ENCODE measurements around the gene SNU13. TPM values are rescaled to one million over a fixed set of nuclear protein-coding genes. Genes with fewer than 3 reads are reported as not detected.

SNU13 gene
- polyA plus RNA-seq, 1 experiment, result 151 TPM

DNA sequence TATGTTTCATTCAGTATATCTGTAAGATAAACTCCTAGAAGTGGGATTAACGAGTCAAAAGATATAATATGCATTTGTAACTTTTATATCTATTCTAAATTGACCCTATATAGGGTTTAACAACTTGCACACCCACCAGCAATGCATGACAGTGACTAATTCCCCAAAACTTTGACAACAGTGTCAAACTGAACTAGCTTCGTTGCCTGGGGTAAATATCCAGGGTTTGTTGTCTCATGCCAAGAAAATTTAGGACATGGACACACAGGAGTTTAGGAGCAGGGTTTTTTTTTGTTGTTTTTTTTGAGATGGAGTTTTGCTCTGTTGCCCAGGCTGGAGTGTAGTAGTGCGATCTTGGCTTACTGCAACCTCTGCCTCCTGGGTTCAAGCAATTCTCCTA is 5.1 kb downstream of the SNU13 start:
- TF ChIP-seq, protein P1, sequence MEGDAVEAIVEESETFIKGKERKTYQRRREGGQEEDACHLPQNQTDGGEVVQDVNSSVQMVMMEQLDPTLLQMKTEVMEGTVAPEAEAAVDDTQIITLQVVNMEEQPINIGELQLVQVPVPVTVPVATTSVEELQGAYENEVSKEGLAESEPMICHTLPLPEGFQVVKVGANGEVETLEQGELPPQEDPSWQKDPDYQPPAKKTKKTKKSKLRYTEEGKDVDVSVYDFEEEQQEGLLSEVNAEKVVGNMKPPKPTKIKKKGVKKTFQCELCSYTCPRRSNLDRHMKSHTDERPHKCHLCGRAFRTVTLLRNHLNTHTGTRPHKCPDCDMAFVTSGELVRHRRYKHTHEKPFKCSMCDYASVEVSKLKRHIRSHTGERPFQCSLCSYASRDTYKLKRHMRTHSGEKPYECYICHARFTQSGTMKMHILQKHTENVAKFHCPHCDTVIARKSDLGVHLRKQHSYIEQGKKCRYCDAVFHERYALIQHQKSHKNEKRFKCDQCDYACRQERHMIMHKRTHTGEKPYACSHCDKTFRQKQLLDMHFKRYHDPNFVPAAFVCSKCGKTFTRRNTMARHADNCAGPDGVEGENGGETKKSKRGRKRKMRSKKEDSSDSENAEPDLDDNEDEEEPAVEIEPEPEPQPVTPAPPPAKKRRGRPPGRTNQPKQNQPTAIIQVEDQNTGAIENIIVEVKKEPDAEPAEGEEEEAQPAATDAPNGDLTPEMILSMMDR (IDR thresholded peaks at IDR 0.05; ENCODE audit: low read depth, low read length), result no peak
- no peak for DNase-seq (ENCODE audit: low read depth, low spot score)
- no peak overlapping the region for H3K27ac ChIP-seq (ENCODE audit: low read depth, low read length)
- H3K4me3 ChIP-seq (ENCODE audit: low read depth, low read length), result no peak overlapping the region
- ChIA-PET POLR2A (no interaction called here), CTCF (interaction anchor here (1.1 kb wide), 1 partner anchor 14 kb away, joined by 4 read pairs; no protein-coding TSS in a partner anchor)
- no peaks in the 10 kb centered on the region for H3K27me3 ChIP-seq (ENCODE audit: control insufficient read depth, insufficient read depth, low read length)
- peaks cover 6% of the 10 kb centered on the region; the same call in 1 of the 2 replicates for H3K9me3 ChIP-seq (ENCODE audit: control insufficient read depth, insufficient read depth, low read length)

DNA sequence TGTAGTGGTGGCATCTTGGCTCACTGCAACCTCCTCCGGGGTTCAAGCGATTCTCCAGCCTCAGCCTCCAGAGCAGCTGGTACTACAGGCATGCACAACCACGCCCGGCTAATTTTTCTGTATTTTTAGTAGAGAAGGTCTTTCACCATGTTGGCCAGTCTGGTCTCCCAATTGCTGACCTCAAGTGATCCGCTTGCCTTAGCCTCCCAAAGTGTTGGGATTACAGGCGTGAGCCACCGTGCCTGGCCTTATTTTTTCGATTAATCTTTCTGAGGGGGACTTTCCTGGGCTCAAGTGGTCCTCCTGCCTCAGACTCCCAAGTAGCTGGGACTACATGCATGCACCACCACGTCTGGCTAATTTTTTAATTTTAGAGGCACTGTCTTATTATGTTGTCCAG is 5.6 kb downstream of the SNU13 start:
- Histone ChIP-seq H3K4me3 (ENCODE audit: low read depth, low read length) (no peak overlapping the region), H3K27me3 (ENCODE audit: control insufficient read depth, insufficient read depth, low read length) (no peaks in the 10 kb centered on the region), H3K27ac (ENCODE audit: low read depth, low read length) (no peak overlapping the region), H3K9me3 (ENCODE audit: control insufficient read depth, insufficient read depth, low read length) (peaks cover 6% of the 10 kb centered on the region; the same call in 1 of the 2 replicates)
- no peak for DNase-seq (ENCODE audit: low read depth, low spot score)
- TF ChIP-seq, protein P1 (IDR thresholded peaks at IDR 0.05; ENCODE audit: low read depth, low read length), result no peak
- ChIA-PET CTCF (interaction anchor here (1.1 kb wide), 1 partner anchor 14 kb away, joined by 4 read pairs; no protein-coding TSS in a partner anchor), POLR2A (no interaction called here)

DNA sequence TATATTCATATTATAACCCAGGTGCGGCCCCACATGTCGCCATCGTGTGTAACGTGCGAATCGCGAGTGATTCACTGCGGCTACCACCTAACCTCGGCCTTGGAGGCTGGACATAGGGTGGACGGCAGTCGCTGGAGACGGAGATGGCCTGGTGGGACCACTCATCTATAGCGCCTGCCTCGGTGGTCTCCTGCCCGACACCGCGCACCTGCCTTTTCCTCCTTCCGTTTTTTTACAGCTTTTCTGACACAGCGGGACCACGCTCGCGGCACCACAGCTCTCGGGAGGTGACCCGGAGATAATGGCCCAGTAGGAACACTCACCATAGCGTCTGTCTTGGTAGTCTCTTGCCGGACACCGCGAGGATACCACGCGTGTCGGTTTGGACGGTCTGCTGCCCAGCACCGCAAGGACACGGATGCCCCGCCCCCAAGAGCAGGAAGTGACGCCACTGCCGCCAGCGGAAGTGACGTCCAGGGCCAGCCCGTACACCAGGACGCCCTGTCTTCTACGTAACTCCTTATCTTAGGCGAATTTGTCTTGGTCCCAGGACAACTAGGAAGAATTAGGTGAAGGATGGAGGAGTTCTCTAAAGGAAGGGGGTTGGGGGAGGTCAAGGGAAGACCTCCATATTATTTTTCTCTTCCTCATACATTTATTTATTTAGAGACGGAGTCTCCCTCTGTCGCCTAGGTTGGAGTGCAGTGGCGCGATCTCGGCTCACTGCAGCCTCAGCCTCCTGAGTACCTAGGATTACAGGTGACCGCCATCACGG is 6.4 kb downstream of the SNU13 start:
- Histone ChIP-seq H3K27me3 (ENCODE audit: control insufficient read depth, insufficient read depth, low read length) (no peaks in the 10 kb centered on the region), H3K27ac (ENCODE audit: low read depth, low read length) (peak overlapping the region; percentile 73), H3K4me3 (ENCODE audit: low read depth, low read length) (peak overlapping the region; percentile 81), H3K9me3 (ENCODE audit: control insufficient read depth, insufficient read depth, low read length) (peaks cover 6% of the 10 kb centered on the region; the same call in 1 of the 2 replicates)
- TF ChIP-seq, protein P1 (IDR thresholded peaks at IDR 0.05; ENCODE audit: low read depth, low read length), result no peak
- ChIA-PET POLR2A (no interaction called here), CTCF (interaction anchor here (1.1 kb wide), 1 partner anchor 15 kb away, joined by 5 read pairs; no protein-coding TSS in a partner anchor)
- peak; percentile 52 for DNase-seq (ENCODE audit: low read depth, low spot score)

DNA sequence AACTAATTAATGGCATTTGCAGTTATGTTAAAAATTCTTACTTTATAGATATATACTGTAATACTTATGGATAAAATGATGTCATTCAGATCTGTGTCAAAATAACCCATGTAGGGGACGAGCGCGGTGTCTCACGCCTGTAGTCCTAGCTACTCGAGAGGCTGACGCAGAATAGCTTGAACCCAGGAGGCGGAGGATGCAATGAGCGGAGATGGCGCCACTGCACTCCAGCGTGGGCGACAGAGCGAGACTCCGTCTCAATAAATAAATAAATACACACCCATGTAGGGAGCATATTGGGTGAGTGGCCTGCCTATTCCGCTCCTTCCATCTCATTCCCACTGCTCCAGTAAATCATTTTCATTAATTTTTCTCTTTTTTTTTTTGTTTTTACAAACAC is 7.1 kb downstream of the SNU13 start:
- DNase-seq (ENCODE audit: low read depth, low spot score), result no peak
- H3K4me3 ChIP-seq (ENCODE audit: low read depth, low read length), result peak overlapping the region; percentile 81
- H3K9me3 ChIP-seq (ENCODE audit: control insufficient read depth, insufficient read depth, low read length), result peaks cover 6% of the 10 kb centered on the region; the same call in 1 of the 2 replicates
- CTCF ChIA-PET, result interaction anchor here (1.1 kb wide), 1 partner anchor 16 kb away, joined by 5 read pairs; no protein-coding TSS in a partner anchor
- H3K27ac ChIP-seq (ENCODE audit: low read depth, low read length), result no peak overlapping the region
- TF ChIP-seq, protein P1 (IDR thresholded peaks at IDR 0.05; ENCODE audit: low read depth, low read length), result no peak
- H3K27me3 ChIP-seq (ENCODE audit: control insufficient read depth, insufficient read depth, low read length), result no peaks in the 10 kb centered on the region
- POLR2A ChIA-PET, result no interaction called here

DNA sequence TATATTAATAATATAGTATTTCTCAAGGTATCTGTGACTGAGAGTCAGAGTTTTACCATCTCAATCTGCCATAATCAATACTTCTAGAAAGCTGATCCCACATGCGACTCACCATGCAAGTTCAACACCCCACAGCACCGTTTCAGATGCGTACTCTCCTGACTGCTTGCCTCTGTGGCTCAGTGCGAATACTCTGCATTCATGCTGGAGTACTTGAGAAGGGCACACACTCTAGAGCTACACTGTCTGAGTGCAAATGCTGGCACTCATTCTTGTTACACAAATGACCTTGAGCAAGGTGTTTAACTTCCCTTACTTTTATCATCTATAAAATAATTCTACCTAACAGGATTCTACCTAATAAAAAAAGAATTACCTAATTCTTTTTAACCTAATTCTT is 12.5 kb downstream of the SNU13 start:
- Histone ChIP-seq H3K4me3 (ENCODE audit: low read depth, low read length) (no peak overlapping the region), H3K9me3 (ENCODE audit: control insufficient read depth, insufficient read depth, low read length) (no peaks in the 10 kb centered on the region), H3K27ac (ENCODE audit: low read depth, low read length) (no peak overlapping the region), H3K27me3 (ENCODE audit: control insufficient read depth, insufficient read depth, low read length) (no peaks in the 10 kb centered on the region)
- CTCF ChIA-PET, result interaction anchor here (0.9 kb wide), 1 partner anchor 9 kb away, joined by 3 read pairs; no protein-coding TSS in a partner anchor
- no peak for DNase-seq (ENCODE audit: low read depth, low spot score)
- POLR2A ChIA-PET, result no interaction called here
- TF ChIP-seq, protein P1 (IDR thresholded peaks at IDR 0.05; ENCODE audit: low read depth, low read length), result no peak
